ENCODE results near the gene MYO1G.

- no peak for TF ChIP-seq CTCF (IDR thresholded peaks at IDR 0.05)
- TF ChIP-seq POLR2A (IDR thresholded peaks at IDR 0.05) = no peak
Observed at GRCh38 chr7:44980393-44981034, 1.7 kb upstream of the MYO1G start.

Measured in right lobe of liver (tissue), 4 donors.